ENCODE measurements around the gene SOD3. TPM values are rescaled to one million over a fixed set of nuclear protein-coding genes. Genes with fewer than 3 reads are reported as not detected.

The SOD3 gene
- total and polyA plus RNA-seq, 2 of the 4 experiments (the other 2 are of a cell fraction) = 0.36 to 5.8 TPM

- TF ChIP-seq SMC3 (IDR thresholded peaks at IDR 0.05; ENCODE audit: low read depth, low read length) = no peak
Measured at GRCh38 chr4:24799544-24800324, 4.4 kb downstream of the SOD3 start (continued).

- no peak overlapping the region for H3K56ac ChIP-seq (ENCODE audit: extremely low read depth, insufficient read depth, low read length)
- no peak overlapping the region for H3K27ac ChIP-seq (ENCODE audit: insufficient read depth, low read length)
- ChIA-PET CTCF (interaction anchor here (0.5 to 0.6 kb wide), 2 partner anchors 48 to 513 kb away, joined by 3 to 10 read pairs; no protein-coding TSS in a partner anchor), POLR2A (ENCODE audit: unreplicated experiment) (no interaction called here)
- no peak overlapping the region for H4K91ac ChIP-seq (ENCODE audit: insufficient read depth, low read depth, low read length)
- dilution Hi-C loops (cut with HindIII; ENCODE audit: low sequenced_read_pairs, unreplicated experiment) = no loop called here
- 28% methylated on average over 8 of the region's 25 CpGs; no CpG with 5 or more reads in 1 of the 2 experiments for WGBS, 2 experiments (ENCODE audit: extremely low coverage in 2 of 2, insufficient read length in 1 of 2)
- H3K4me3 ChIP-seq (ENCODE audit: insufficient read depth, low read depth, low read length) = no peak overlapping the region
- H3K9me1 ChIP-seq (ENCODE audit: insufficient read depth, low read length) = peaks cover 6% of the 10 kb centered on the region; the same call in 1 of the 2 replicates
- no peak overlapping the region for H4K5ac ChIP-seq (ENCODE audit: low read depth, low read length)
- no peaks in the 10 kb centered on the region for H4K20me1 ChIP-seq (ENCODE audit: insufficient read depth, low read length)
- peak overlapping the region; percentile 38 for H2AFZ ChIP-seq (replicated peaks; ENCODE audit: low read length, poor library complexity)
- no peak overlapping the region for H3K4me2 ChIP-seq (ENCODE audit: low read depth, low read length)
- H2BK20ac ChIP-seq (ENCODE audit: low read depth, low read length) = no peak overlapping the region; the same call in 1 of the 2 replicates
- no peak overlapping the region for H3K4ac ChIP-seq (ENCODE audit: low read depth, low read length)
- H3K36me3 ChIP-seq (ENCODE audit: control insufficient read depth, insufficient read depth, low read length) = no peaks in the 10 kb centered on the region; the same call in 1 of the 2 replicates
- no peaks in the 10 kb centered on the region; the same call in 1 of the 2 replicates for H3K27me3 ChIP-seq (ENCODE audit: control insufficient read depth, insufficient read depth, low read length)
- H2AK9ac ChIP-seq (replicated peaks; ENCODE audit: low read depth, low read length, poor library complexity) = no peak overlapping the region
- no peak overlapping the region for H2BK15ac ChIP-seq (ENCODE audit: low read depth, low read length)
- no peaks in the 10 kb centered on the region for H3K79me1 ChIP-seq (ENCODE audit: low read depth in 1 of 2, low read length in 2 of 2)
- H3K14ac ChIP-seq (replicated peaks; ENCODE audit: low read depth, low read length) = no peak overlapping the region
- intact Hi-C loops (cut with micrococcal nuclease) = no loop called here
- in situ Hi-C loops (cut with MboI; ENCODE audit: low sequenced_read_pairs) = no loop called here
- no peak overlapping the region for H3K9ac ChIP-seq (ENCODE audit: low read depth, low read length)
- ATAC-seq (ENCODE audit: low read depth) = no peak
- no peak overlapping the region for H3K23ac ChIP-seq (ENCODE audit: low read depth, low read length)
- peaks cover 7% of the 10 kb centered on the region for H3K4me1 ChIP-seq (ENCODE audit: control insufficient read depth, insufficient read depth, low read length)
- H2BK5ac ChIP-seq (ENCODE audit: low read depth, low read length, poor library complexity, severe bottlenecking) = no peak overlapping the region
- no peak overlapping the region for H3K18ac ChIP-seq (ENCODE audit: low read depth, low read length)
- no peaks in the 10 kb centered on the region for H3K9me3 ChIP-seq (ENCODE audit: control insufficient read depth, insufficient read depth, low read length)
- BruUV-seq (replicated peaks) = no TSS peak
- no peak for TF ChIP-seq MXI1 (IDR thresholded peaks at IDR 0.05; ENCODE audit: borderline replicate concordance, low read depth, low read length)
- no peak for TF ChIP-seq FOS (IDR thresholded peaks at IDR 0.05; ENCODE audit: low read depth, low read length)
- TF ChIP-seq ELK1 (IDR thresholded peaks at IDR 0.05; ENCODE audit: borderline replicate concordance, low read depth, low read length) = no peak
- TF ChIP-seq CEBPB (IDR thresholded peaks at IDR 0.05; ENCODE audit: low read depth, low read length) = no peak
- no peak for TF ChIP-seq SMC3 (IDR thresholded peaks at IDR 0.05; ENCODE audit: low read depth, low read length)
- no peak for TF ChIP-seq CHD1 (IDR thresholded peaks at IDR 0.05; ENCODE audit: low read depth, low read length)
- TF ChIP-seq MAFK (IDR thresholded peaks at IDR 0.05; ENCODE audit: low read depth, low read length) = no peak
- TF ChIP-seq USF2 (IDR thresholded peaks at IDR 0.05; ENCODE audit: low read depth, low read length) = no peak
- no peak for TF ChIP-seq RCOR1 (IDR thresholded peaks at IDR 0.05; ENCODE audit: insufficient replicate concordance, low read length)
- no peak for TF ChIP-seq RAD21 (IDR thresholded peaks at IDR 0.05; ENCODE audit: low read length)
- no peak for TF ChIP-seq RFX5 (IDR thresholded peaks at IDR 0.05; ENCODE audit: low read depth, low read length)
- DNase-seq = no peak
- H2BK120ac ChIP-seq (ENCODE audit: low read depth, low read length) = no peak overlapping the region
- H4K8ac ChIP-seq (ENCODE audit: low read depth in 2 of 2, low read length in 2 of 2) = no peak overlapping the region
- H2AK5ac ChIP-seq (ENCODE audit: low read depth, low read length) = 0 out of 2 replicates have a peak overlapping the region, but pooled peaks have one; percentile 6
Measured at GRCh38 chr4:24800325-24800895, 5.0 kb downstream of the SOD3 start.
